NB4 (cell line): Measurements from ENCODE around the gene SLC2A5.

Source experiments
- DNase-seq: peaks from one replicate; pipeline ENCODE4 v3.0.0; 2010; ENCODE audit warnings: low read depth
- H3K4me3 ChIP-seq: one replicate; pipeline ENCODE4 v1.5.1; 2011; ENCODE audit warnings: mild to moderate bottlenecking, low read depth, low read length, moderate library complexity
- CTCF ChIP-seq: IDR thresholded peaks from one replicate; pipeline ENCODE4 v1.5.1; 2012; ENCODE audit warnings: low read depth, low read length
- MAX ChIP-seq: IDR thresholded peaks from 2 replicates; pipeline ENCODE4 v1.6.1; 2011; ENCODE audit warnings: low read depth, low read length
- MYC ChIP-seq: IDR thresholded peaks from 2 replicates; pipeline ENCODE4 v1.6.1; 2011; ENCODE audit warnings: low read depth, low read length
- POLR2A ChIP-seq: IDR thresholded peaks from 2 replicates; pipeline ENCODE4 v1.6.1; 2011; ENCODE audit warnings: mild to moderate bottlenecking; ENCODE audit not compliant: insufficient read length; ENCODE audit errors: extremely low read depth

The SLC2A5 gene

GRCh38 chr1:9086796-9087195 is 17.4 kb upstream of the SLC2A5 start:
- H3K4me3 ChIP-seq = no peak overlapping the region
- no peak for TF ChIP-seq MAX
- no peak for TF ChIP-seq CTCF
- no peak for TF ChIP-seq POLR2A
- TF ChIP-seq MYC = no peak
- DNase-seq = no peak

- TF ChIP-seq CTCF = no peak
- no peak for TF ChIP-seq MYC
- TF ChIP-seq POLR2A = no peak
- TF ChIP-seq MAX = no peak
- DNase-seq = no peak
- no peak overlapping the region for H3K4me3 ChIP-seq
Observed at GRCh38 chr1:9086045-9086444, 16.6 kb upstream of the SLC2A5 start.

- DNase-seq = no peak
- no peak overlapping the region for H3K4me3 ChIP-seq
- TF ChIP-seq MYC (no peak), MAX (no peak), CTCF (no peak), POLR2A (no peak)
Observed at GRCh38 chr1:9085306-9085940, 16.0 kb upstream of the SLC2A5 start.

GRCh38 chr1:9084906-9085305 is 15.5 kb upstream of the SLC2A5 start:
- H3K4me3 ChIP-seq = no peak overlapping the region
- DNase-seq = no peak
- no peak for TF ChIP-seq MYC
- no peak for TF ChIP-seq POLR2A
- TF ChIP-seq CTCF = no peak
- no peak for TF ChIP-seq MAX

GRCh38 chr1:9081473-9081872 is 12.0 kb upstream of the SLC2A5 start:
- TF ChIP-seq MAX = no peak
- TF ChIP-seq CTCF = no peak
- no peak for TF ChIP-seq MYC
- TF ChIP-seq POLR2A = no peak
- no peak overlapping the region for H3K4me3 ChIP-seq
- DNase-seq = no peak

- H3K4me3 ChIP-seq = no peak overlapping the region
- DNase-seq = no peak
- TF ChIP-seq CTCF = no peak
- no peak for TF ChIP-seq MAX
- TF ChIP-seq POLR2A = no peak
- no peak for TF ChIP-seq MYC
Observed at GRCh38 chr1:9080705-9081291, 11.4 kb upstream of the SLC2A5 start.
